GM18907 (cell line): ENCODE data around the gene IGSF6.
"Not testable (repeated sequence)": the region's sequence is repeated elsewhere in the genome, so short reads cannot be mapped to it uniquely, and the experiment has no call there.

Experiments used
- ATAC-seq: cut with Tn5 transposase; IDR thresholded peaks from one replicate; pipeline ENCODE4 v1.9.1; 2021; ENCODE audit warnings: mild to moderate bottlenecking, moderate library complexity; ENCODE audit not compliant: unreplicated experiment

Gene IGSF6

GRCh38 chr16:21630866-21631265 lies 21.5 kb downstream of the IGSF6 start:
- not testable (repeated sequence) for ATAC-seq

GRCh38 chr16:21629616-21630539 lies 22.5 kb downstream of the IGSF6 start:
- ATAC-seq: not testable (repeated sequence)

DNA sequence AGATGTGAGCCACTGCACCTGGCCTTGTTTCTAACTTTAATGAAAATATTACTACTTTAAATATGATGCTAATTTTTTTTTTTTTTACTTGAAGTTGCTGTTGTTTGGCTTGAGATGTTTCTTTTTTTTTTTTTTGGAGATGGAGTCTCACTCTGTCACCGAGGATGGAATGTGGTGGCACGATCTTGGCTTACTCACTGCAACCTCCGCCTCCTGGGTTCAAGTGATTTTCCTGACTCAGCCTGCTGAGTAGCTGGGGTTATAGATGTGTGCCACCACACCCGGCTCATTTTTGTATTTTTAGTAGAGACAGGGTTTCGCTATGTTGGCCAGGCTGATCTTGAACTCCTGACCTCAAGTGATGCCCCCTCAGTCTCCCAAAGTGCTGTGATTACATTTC lies 23.6 kb downstream of the IGSF6 start:
- ATAC-seq: no peak

- ATAC-seq: no peak
Measured at GRCh38 chr16:21628121-21628726, 24.2 kb downstream of the IGSF6 start.

DNA sequence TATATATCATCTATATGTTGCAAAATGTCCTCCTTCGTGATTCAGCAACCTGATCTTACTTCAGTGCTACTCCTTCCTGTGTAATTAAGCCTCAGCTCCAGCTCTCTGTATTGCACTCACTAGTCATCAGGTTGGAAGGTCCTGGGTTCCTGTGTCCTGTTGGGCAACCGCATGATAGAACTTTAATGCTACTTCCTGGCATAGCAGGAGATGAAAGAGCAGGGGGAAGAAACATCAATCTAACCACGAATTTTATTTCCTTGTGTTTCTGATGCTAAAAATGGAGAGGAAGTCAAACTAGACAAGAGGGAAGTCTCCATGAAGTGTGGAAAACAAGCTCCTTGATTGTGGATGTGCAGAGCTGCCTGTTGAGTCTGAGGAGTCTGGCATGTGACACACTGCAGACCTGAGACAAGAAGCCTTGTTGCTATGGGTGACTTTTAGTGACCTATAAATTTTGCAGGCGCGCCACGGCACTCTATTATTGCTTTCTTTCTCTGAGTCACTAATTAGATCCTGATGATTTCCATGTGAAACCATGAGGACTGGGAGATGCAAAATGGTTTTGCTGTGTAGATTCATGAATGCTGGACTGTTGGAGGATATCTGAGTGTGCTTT lies 25.6 kb downstream of the IGSF6 start:
- no peak for ATAC-seq

DNA sequence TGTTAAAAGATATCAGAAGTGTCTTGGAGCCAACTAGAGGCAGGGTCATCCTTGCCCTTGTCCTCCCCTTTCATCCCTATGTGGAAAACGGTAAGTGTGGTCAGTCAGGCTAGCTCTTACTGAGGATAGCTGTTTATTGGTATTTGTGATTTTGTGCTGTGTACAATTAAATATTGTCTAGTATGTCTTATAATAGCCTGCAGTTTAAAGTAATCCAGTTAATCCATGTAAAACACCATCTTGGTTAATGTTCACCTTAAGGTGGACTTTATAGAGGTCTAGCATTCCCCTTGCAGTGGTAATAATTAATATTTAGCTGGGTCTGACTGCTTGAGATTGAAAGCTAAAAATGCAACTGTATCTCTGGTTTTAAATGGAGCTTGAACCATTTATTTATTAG lies 27.4 kb downstream of the IGSF6 start:
- ATAC-seq: no peak

- ATAC-seq: no peak
Measured at GRCh38 chr16:21622545-21622944, 29.9 kb downstream of the IGSF6 start.

DNA sequence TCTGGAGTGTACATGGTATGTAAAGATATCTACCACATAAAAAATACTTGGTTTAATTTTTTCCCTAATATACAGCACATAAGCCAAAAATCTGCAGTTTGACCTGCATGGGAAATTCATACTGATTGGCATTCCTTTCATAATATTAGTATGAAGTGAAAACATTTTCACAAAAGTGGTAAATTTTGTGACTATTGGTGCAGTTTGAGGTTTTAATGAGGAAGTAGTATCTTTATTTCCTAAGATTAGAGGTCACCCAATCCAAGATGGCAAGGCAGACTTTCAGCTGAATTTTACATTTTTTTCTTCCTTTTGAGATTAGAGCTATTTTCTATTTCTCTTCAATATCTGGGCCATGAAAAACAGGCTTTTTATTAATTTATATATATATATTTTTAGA lies 31.8 kb downstream of the IGSF6 start:
- no peak for ATAC-seq

DNA sequence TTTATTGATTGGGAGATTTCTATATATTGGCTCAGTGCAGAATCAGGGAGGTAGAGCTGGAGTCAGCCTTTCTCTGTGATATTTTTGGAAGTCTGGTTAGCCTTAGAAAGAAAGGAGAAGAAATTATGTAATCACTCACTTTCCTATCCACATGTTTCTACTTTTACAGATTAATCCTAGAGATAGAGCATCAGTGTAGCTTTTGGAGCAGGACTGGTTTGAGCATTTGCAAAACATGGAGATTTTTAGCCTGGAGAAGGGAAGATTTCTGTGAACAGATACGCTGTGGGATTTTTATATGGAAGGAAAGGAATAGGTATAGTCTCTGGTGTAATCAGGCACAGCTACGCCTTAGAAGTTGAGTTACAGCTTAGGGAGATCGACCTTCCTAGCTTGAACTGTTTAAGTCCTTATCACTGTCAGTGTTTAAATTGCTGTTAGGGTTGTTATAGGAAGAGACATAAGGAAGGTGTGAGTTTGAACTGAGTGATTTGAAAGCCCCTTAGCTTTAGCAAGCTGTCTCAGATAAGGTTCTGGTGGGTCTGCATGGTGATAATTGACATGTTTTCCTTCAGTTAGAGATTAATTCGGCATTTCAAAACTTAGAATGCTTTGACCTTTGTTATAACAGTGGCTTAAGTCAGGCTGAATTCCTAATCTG lies 32.5 kb downstream of the IGSF6 start:
- ATAC-seq: no peak

DNA sequence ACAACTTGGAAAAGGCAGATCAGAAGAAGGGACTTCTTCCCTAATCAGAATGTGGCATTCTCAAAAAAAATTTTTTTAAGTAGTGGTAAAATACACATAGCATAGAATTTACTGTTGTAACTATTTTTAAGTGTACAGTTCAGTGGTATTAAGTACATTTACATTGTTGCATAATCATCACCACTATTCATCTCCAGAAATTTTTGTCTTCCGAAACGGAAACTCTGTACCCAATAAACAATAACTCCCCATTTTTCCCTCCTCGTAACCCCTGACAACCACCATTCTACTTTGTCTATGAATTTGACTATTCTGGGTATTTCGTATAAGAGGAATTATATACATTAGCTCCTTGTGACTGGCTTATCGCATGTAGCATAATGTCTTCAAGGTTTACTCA lies 34.1 kb downstream of the IGSF6 start:
- no peak for ATAC-seq

GRCh38 chr16:21617607-21618006 lies 34.8 kb downstream of the IGSF6 start:
- ATAC-seq: no peak

DNA sequence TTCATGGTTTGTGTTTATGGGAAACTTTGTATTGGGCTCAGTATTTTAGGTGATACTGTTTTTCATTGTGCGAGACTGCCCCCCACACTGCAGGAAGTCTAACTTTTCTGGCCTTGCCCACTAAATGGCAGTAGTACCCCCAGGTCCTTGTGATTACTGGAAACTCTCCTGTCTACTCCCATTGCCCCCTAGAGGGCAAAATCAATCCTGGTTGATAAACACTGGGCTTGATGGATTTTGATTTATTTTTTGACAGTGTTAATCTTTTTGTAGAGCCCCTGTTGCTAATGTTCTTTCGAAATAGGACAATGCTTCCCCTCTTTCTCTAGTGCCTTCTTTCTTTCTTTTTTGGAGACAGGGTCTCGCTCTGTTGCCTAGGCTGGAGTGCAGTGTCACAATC lies 37.5 kb downstream of the IGSF6 start:
- no peak for ATAC-seq

GRCh38 chr16:21613781-21614180 lies 38.6 kb downstream of the IGSF6 start:
- no peak for ATAC-seq

- no peak for ATAC-seq
Measured at GRCh38 chr16:21613361-21613760, 39.0 kb downstream of the IGSF6 start.

DNA sequence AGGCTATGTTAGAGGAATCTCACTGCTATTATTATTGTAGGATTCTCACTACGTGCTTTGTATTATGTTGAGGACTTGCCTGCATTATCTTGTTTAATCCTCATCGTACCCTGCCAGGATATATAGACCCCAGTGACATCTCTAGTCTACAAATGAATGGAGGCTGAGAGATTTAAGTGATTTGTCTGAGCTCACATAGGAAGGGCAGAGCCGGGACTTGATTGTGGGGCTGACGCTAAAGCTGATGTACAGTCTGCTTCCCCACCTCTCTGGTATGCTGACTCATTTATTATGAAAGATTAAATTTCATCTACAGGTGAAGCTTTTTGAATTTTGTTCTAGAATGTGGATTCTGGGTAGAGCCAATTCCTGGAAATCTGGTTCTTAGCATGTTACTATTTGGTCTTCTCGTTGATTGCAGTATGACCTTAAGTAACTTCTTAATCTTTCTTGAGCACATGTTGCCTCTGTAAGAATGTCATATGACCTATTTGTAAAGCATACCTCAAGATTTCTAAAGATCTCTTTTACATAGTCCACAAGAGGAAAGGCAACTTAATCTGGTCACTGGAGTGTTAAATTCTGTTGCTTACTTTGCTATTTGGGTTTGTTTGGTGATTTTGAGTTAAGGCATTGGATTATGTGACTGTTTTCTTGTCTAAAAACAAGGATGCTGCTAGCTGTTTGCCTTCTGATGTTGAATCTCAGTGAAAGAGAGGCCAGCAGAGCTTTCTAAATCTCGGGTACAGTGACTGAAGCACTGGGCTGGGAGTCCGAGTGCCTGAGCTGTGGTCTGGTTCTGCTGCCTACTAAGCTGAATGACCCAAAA lies 40.6 kb downstream of the IGSF6 start:
- ATAC-seq: no peak

DNA sequence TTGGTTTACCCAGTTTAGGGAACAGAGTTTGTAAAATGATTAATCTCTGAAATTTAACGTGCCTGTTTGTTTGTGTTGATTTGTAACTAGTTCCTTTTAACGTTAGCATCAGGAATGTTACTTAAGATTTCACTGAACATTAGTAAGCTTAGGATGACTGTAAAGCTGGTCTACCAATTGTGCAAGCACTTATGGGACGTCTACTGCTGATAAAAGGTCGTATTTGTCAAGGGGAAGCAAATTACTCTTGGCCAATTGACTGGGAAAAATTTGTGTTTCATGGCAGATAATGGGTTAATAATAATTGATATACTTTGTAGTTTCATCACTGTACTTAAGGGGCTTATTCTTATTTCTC lies 41.2 kb downstream of the IGSF6 start:
- no peak for ATAC-seq

- ATAC-seq: no peak
Measured at GRCh38 chr16:21610766-21611165, 41.6 kb downstream of the IGSF6 start.

- ATAC-seq: no peak
Measured at GRCh38 chr16:21610006-21610544, 42.3 kb downstream of the IGSF6 start.

- no peak for ATAC-seq
Measured at GRCh38 chr16:21608639-21609328, 43.6 kb downstream of the IGSF6 start.

DNA sequence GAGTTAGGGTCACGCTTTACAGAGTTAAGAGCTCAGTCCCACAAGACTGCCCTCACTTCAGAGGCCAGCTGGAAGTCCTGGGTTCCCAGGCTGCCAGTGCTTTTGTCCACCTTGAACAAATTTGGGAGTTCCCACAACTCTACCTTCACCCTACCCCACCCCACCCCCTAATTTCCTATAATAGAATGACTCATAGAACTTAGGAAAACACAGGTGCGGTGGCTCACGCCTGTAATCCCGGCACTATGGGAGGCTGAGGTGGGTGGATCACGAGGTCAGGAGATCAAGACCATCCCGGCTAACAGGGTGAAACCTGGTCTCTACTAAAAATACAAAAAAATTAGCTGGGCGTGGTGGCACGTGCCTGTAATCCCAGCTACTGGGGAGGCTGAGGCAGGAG lies 46.6 kb downstream of the IGSF6 start:
- not testable (repeated sequence) for ATAC-seq
